GM12872 (cell line): ENCODE measurements around the gene GCSAM.

Experiments
- TF ChIP-seq, protein P1 (sequence below): IDR thresholded peaks from 3 replicates; pipeline ENCODE4 v1.5.1; 2011; ENCODE audit warnings: low read depth, mild to moderate bottlenecking, low read length, moderate library complexity; ENCODE audit not compliant: insufficient read depth

Gene GCSAM

DNA sequence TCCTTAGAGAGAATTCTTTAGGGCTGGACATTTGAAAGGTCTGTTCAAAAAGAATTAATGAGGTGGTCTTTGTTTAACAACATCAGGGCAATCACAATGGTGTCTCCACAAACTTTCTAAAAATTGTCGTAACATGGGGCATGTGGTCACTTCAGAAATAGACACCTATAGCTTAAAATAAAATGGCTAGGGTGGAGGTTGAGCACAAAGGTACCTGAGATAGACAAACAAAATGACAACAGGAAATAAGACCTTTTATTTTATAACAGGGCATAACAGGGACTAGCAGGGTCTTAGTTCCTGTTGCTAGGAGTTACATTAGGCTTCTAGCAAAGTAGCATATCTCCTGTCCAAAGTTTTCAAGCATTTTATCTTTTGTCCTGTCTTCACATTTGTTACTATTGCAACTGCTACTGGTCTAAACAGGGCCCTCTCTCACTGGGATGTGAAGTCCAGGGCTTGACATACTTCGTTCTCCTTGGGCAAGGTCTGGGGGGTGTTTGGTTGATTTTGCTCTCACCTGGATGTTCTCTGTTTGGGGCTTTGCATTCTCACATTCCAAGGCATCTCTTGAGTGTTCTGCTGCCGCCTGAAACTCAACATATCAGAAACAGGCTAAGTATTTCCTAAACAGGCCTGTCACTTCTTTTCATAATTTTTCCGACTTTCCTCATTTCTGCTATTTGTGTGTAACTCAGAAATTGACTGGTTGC lies 3.0 kb downstream of the GCSAM start:
- TF ChIP-seq, protein P1, sequence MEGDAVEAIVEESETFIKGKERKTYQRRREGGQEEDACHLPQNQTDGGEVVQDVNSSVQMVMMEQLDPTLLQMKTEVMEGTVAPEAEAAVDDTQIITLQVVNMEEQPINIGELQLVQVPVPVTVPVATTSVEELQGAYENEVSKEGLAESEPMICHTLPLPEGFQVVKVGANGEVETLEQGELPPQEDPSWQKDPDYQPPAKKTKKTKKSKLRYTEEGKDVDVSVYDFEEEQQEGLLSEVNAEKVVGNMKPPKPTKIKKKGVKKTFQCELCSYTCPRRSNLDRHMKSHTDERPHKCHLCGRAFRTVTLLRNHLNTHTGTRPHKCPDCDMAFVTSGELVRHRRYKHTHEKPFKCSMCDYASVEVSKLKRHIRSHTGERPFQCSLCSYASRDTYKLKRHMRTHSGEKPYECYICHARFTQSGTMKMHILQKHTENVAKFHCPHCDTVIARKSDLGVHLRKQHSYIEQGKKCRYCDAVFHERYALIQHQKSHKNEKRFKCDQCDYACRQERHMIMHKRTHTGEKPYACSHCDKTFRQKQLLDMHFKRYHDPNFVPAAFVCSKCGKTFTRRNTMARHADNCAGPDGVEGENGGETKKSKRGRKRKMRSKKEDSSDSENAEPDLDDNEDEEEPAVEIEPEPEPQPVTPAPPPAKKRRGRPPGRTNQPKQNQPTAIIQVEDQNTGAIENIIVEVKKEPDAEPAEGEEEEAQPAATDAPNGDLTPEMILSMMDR = no peak

DNA sequence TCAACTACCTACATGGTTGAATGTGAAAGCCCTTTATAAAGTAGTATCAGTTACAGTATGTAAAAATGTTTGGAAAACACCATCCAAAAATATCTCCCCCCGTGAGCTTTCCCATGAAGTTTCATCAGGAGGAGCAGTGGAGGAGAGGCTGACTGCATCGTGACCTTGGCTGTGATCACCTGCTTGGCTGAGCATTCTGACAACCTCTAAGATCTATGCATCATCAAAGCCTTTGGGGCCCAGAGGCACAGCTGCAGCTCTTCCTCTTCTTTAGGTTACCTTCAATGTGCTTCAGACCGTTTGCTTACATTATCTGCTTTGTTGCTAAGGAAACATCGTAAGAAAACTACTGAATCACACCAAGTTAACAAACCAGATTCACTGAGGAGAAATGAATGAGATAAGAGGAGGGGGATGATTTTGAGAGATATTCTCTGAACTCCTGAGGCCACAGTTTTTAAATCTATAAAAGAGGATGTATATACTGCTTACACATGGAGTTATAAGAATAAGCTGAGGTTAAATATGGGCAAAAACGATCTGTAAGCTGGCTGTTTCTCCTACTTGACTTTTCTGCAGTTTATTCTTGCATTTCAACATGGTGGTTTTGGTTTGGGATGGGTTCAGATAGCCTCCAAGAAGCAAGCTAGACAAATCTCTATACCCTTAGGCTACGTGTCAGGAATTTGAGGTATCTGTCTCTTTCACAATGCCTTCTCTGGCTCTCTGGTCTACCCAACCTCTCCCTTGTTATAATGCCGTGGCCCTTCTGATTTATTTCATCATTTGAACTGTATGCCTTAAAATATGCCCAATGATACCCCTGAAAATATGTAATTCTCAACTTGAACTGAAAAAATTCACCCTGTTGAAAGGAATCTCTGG lies 4.0 kb downstream of the GCSAM start:
- TF ChIP-seq, protein P1 = no peak

DNA sequence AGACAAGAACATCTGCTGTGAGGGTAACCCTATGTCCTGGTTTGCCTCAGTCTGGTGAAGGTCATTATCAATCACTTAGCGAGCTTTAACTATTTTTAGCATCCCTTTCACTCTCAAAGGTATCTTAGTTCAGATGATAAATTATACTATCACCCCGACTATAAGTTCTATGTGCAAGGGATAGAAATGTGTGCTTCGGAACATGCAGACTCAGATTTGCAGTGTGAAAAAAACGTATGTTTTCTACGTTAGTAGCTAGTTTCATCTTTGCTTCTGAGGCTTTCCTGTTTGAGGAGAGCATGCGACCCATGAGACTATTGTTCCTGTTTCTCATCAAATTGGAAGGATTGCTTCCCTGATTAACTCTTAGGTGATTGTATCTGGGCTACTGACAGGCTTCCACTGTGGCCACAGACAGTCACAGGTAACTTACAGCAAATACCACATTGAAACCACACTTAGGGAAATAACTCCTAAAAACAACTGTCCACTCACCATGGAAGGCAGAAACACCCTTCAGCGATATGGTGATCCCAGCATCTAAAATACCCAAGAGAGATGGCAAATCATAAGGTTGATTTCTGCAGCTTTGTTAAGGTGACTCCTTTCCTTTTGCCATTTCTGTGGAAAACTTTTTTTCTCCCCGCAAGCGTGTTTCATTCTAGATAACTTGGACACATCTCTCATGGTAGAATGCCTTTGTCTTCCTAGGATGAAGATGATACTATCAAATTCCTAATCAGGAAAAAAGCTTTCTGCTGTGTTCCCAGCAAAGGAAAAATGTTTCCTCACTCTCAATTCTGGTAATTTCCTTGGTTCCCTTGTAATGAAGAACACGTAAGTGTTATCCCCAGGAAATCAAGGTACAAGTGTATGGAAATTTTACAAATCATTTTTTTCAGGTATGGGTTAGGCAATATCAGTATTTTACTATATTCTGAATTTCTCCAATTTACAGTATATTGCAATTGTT lies 5.2 kb downstream of the GCSAM start:
- TF ChIP-seq, protein P1 = no peak

DNA sequence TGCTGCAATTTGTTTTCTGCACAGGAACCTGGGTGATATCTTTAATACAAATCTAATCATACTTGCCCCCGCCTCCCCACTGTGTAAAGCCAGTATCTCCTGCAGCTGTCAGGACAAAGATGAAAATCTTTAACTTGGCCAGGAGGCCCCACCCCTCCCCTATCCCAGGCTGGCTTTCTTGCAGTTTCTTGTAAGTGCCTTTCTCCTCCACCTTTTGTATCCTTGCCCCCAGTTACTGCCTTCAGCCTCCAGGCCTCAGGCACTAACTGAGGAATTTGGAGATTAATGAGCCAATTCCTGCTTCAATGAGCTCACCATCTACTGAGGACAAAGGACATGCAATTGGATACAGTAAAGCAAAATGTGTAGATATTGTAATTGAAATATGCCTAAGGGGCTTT lies 6.5 kb downstream of the GCSAM start:
- TF ChIP-seq, protein P1 = no peak

DNA sequence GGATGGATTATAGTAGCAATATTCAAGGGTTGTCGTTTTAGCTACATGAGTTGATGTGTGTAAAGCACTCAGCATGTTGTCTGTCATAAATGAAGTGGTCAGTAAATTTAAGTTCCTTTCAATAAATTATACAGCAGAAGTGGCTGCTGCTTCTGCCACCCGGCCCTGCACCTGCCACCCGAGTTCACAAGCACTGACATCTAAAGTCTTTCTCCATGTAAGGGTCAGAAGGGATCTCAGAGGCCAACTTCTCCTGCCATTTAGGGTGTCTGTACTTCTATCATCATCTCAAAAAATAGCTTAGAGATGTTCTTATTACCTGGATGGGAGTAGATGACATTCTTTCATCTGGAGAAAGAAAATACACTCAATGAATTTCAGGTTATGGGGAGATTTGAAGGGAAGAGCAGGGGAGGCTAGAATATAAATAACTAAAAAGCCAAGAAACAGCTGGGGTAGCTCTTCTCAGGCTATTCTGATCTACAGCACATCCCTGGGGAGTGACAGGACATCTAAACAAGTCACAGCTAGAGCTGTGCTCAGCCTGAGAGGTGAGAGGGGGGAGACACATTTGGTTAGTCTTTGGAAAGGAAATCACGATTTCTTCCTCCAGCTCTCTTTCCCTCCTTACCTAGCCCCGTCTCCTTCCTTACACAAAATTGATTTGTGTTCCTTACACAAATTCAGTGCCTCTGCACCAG lies 8.0 kb downstream of the GCSAM start:
- TF ChIP-seq, protein P1 = no peak

DNA sequence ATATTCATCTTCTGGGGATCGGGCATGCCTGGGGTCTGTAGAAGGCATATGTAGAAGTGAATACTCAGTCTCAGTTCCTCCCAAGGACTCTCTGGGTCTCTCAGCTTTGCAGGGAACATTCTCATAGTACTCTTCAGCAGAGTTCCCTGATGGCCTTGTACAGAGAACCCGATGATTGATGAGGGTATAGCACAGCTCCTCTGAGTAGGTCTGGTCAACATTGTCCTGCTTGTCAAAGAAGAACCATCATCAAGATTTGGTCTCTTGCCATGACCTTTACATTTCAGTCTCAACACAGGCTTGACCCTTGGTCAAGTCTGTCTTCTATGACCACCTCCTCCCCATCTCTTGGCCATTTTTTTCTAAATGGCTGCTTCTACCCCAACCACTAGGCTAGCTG lies 9.5 kb downstream of the GCSAM start:
- TF ChIP-seq, protein P1 = no peak
